GM18909 (cell line): ENCODE data around the gene PDZD2.
"Not testable (repeated sequence)": the region's sequence is repeated elsewhere in the genome, so short reads cannot be mapped to it uniquely, and the experiment has no call there.

Experiments
- ATAC-seq: cut with Tn5 transposase; IDR thresholded peaks from one replicate; pipeline ENCODE4 v1.9.1; 2021; ENCODE audit warnings: mild to moderate bottlenecking; ENCODE audit not compliant: unreplicated experiment, poor library complexity

Gene PDZD2

GRCh38 chr5:31993165-31993961 lies 354.4 kb downstream of the PDZD2 start:
- ATAC-seq = peak; percentile 53

- peak; percentile 87 for ATAC-seq
Observed at GRCh38 chr5:31995006-31995405, 356.1 kb downstream of the PDZD2 start.

GRCh38 chr5:31995714-31996113 lies 356.8 kb downstream of the PDZD2 start:
- no peak for ATAC-seq

DNA sequence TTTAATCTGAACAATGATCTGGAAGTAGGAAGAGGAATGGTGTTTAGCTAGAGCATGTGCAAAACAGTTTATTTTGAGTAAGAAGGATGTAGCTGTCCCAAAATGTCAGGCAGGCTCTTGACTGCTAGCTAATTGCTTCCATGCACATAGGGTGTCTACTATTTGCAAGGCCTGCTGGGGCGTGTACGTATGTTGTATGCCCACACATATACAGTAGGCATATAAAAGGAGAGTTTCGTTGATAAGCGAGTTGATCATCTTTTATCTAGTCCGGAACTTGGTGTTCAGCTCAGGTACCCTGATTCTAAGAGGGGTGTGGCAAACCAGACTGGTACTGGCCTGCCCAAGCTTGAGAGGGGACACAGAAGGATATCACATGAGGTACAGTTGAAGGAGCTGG lies 358.0 kb downstream of the PDZD2 start:
- no peak for ATAC-seq

- ATAC-seq = no peak
Observed at GRCh38 chr5:31999470-31999869, 360.5 kb downstream of the PDZD2 start.

- no peak for ATAC-seq
Observed at GRCh38 chr5:32000731-32001130, 361.8 kb downstream of the PDZD2 start.

- no peak for ATAC-seq
Observed at GRCh38 chr5:32001284-32001683, 362.4 kb downstream of the PDZD2 start.

GRCh38 chr5:32001707-32002106 lies 362.8 kb downstream of the PDZD2 start:
- no peak for ATAC-seq

DNA sequence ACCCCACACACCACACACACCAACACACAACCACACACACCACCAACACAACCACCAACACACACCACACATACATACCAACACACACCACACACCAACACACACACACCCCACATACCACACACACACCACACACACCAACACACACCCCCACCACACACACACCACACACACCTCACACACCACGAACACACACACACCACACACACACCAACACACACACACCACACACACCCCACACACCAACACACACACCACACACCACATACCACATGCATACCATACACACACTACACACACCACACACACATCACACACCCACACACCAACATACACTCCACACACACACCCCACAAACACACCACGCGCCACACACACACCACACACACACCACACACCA lies 363.8 kb downstream of the PDZD2 start:
- no peak for ATAC-seq

GRCh38 chr5:32003981-32004380 lies 365.1 kb downstream of the PDZD2 start:
- ATAC-seq = peak; percentile 9

GRCh38 chr5:32004404-32004803 lies 365.5 kb downstream of the PDZD2 start:
- ATAC-seq = peak; percentile 87

GRCh38 chr5:32008746-32009145 lies 369.8 kb downstream of the PDZD2 start:
- ATAC-seq = no peak

GRCh38 chr5:32013658-32014057 lies 374.7 kb downstream of the PDZD2 start:
- ATAC-seq = no peak

DNA sequence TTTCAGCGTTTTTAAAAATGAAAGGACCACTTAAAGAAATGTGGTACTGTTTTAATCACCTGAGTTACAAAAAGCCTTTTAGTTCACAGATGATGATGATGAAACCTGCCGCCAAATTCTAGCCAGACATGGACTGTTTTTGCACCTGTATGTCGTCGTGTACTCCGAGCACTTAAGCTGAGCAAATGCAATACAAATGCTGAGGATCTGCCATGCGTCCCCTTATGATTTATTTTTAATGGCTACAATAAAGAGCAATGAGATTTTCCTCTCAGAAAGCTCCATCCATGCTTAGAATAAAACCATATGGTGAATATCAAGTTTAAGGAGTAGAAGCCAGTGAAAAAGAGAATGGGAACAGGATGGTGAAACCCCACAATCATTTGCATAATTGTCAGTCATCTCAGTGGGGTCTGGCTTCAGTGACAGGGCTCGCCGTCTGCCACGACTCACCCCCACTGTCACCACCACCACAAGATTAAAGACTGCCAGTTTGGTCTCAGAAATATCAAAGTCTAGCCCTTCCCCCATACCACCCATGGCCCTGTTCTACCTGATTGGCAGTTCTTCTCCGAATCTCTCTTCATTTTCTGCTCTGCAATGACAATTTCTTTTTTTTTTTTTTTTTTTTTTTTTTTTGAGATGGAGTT lies 375.3 kb downstream of the PDZD2 start:
- no peak for ATAC-seq

DNA sequence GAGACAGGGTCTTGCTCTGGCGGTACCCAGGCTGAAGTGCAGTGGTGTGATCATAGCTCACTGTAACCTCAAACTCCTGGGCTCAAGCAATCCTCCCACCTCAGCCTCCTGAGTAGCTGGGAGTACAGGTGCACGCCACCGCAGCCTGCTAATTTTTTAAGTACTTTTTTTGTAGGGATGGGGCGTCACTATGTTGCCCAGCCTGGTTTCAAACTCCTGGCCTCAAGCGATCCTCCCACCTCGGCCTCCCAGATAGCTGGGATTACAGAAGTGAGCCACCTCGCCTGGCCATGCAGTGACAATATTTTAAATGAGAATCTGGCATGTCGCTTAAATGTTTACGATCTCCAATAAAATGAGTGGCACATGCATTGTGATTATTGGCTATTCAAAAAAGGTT lies 376.3 kb downstream of the PDZD2 start:
- not testable (repeated sequence) for ATAC-seq

DNA sequence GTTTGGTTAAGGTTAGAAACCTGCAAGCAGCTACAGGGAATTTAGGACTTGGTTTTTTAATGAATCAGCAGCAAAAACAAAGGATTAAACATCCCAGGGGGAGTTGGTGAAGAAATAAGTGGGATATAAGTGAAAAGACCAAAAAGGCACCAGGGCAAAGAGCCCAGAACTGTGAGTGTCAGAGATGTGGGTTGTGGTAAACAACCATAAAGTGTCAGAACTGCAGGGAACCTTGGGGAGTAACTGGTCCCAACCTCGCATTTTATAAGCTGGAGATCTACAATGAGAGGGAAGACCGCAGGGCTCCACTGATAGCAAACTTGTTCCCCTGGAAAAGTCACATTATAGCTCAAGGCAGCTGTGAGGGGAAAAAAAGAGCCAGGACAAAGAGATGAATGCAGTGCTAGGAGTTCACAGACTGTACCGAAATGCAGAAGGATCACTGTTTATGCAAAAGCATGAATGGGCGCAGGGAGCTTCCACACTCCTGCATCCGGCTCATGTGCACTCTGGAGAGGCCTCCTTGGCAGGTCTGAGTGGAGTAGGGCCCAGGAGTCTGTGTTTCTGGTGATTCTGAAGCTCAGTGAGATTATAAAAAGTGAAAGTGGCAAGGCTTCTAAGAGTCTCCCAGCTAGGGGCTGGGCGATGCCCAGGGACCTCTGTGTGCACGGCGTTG lies 378.9 kb downstream of the PDZD2 start:
- ATAC-seq = peak; percentile 18

DNA sequence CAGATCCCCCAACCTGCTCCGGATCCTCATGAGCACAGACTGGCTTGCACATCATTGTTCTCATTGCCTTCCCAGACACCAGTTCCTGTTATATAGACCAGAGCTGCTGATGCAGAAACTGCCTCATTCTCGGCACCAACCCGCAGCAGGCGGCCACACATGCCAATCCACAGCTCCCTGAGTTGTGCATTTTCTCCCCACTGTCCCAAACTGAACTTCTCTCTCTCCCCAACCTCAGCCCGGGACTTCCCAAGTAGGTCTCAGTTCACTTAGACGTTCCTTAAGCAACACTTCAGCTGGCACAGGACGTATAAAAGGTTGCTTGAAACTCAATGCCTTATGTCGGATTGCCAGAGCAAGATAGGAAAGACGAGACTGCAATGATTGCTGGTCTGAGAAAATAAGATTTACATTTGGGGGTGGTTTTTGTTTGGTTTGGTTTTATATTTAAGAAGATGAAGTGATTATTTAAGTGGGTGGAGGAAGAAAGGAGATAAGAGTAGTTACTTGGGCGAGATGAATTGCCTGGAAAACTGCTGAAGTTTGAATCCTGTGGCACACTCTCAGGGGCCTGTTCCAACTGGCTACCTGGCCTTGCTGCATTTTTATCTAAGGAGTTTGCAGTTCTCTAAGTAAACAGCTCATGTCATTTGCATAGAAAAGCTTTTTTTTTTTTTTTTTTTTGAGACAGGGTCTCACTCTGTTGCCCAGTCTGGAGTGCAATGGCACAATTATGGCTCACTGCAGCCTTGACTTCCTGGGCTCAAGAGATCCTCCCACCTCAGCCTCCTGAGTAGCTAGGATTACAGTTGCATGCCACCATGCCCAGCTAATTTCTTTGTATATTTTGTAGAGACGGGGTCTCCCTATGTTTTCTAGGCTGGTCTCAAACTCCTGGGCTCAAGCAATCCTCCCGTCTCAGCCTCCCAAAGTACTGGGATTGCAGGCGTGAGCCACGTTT lies 379.8 kb downstream of the PDZD2 start:
- peak; percentile 40 for ATAC-seq

- peak; percentile 79 for ATAC-seq
Observed at GRCh38 chr5:32020271-32020670, 381.3 kb downstream of the PDZD2 start.

DNA sequence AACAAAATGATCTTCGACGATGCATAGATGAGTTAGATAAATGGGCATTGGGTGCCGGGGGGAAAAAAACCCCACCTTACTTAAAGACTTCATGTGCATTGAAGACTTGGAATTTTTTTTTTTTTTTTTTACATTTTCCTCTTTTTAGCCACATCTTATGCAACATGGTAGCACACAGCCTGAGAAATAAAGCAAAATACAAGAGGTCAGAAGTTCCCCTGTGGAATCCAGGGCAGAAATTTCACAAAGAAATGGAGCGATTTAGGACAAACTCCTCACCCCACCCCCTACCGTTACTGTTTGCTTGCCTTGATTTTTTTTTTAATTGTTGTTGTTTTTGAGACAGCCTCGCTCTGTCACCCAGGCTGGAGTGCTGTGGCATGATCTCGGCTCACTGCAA lies 382.0 kb downstream of the PDZD2 start:
- no peak for ATAC-seq

DNA sequence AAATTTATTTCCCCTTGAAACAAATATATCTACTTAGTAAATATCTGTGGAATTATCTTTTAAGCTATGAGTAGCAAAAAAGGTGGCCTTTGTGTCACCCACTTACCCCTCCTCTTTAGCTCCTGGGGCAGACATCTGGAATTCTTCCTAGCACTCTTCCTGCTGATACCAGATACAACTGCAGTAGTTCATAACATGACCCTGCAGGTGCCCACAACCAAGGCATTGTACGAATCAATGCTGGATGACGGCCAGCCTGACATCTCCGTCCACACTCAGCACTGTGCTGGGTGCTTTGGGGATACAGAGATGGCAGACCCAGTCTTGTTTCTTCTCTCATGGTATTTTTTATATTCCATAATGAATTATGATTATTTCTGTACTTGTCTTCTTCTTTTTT lies 382.8 kb downstream of the PDZD2 start:
- no peak for ATAC-seq
